ENCODE measurements around the gene PIK3AP1.

Gene PIK3AP1

DNA sequence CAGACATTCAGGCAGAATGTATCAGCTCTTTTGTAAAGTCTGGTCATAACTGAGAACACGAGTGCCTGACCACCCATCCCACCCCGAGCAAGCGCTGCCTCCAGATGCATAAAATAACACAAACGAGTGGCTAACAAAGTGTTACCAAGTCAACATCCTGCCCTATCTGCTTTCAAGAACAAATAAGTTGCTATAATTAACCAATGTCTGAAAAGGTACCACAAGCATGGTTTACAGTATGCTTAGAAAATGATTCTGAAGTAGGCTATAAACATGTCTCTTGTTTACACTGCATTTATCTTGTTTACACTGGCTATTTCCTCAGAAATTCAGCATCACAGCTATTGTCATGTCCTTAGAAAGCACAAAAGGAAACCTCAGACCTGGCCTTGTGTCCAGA, 49.5 kb downstream of the PIK3AP1 start:
- Mint-ChIP-seq H3K27me3 (ENCODE audit: low read depth, poor library complexity) (peaks cover 3% of the 10 kb centered on the region), H3K9me3 (no peaks in the 10 kb centered on the region), H3K27ac (no peak overlapping the region), H3K4me1 (peaks cover 57% of the 10 kb centered on the region), H3K36me3 (ENCODE audit: low read depth) (no peaks in the 10 kb centered on the region), H3K4me3 (no peak overlapping the region)
- DNase-seq = no peak
- TF ChIP-seq, protein P1, sequence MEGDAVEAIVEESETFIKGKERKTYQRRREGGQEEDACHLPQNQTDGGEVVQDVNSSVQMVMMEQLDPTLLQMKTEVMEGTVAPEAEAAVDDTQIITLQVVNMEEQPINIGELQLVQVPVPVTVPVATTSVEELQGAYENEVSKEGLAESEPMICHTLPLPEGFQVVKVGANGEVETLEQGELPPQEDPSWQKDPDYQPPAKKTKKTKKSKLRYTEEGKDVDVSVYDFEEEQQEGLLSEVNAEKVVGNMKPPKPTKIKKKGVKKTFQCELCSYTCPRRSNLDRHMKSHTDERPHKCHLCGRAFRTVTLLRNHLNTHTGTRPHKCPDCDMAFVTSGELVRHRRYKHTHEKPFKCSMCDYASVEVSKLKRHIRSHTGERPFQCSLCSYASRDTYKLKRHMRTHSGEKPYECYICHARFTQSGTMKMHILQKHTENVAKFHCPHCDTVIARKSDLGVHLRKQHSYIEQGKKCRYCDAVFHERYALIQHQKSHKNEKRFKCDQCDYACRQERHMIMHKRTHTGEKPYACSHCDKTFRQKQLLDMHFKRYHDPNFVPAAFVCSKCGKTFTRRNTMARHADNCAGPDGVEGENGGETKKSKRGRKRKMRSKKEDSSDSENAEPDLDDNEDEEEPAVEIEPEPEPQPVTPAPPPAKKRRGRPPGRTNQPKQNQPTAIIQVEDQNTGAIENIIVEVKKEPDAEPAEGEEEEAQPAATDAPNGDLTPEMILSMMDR (IDR thresholded peaks at IDR 0.05) = no peak

DNA sequence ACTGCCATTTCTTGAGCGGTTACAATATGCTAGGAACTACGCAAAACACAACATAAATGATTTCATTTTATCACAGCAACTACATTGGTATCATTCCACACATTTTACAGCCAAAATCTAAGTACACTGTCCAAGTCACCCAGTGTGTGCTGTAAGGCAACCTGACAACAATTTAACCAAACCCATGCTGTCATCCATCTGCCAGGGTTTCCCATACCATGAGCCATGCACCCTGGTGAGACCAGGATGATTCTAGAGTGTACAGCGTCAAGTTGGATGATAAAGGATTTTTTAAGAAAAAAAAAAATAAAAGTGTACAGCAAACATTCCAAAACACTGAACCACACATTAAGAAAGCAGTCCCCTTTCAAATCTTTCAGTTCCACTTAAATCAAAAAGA, 52.9 kb downstream of the PIK3AP1 start:
- no peaks in the 10 kb centered on the region for H3K9me3 Mint-ChIP-seq
- peaks cover 3% of the 10 kb centered on the region for H3K27me3 Mint-ChIP-seq (ENCODE audit: low read depth, poor library complexity)
- H3K27ac Mint-ChIP-seq = no peak overlapping the region
- H3K36me3 Mint-ChIP-seq (ENCODE audit: low read depth) = no peaks in the 10 kb centered on the region
- DNase-seq = no peak
- H3K4me1 Mint-ChIP-seq = peaks cover 28% of the 10 kb centered on the region
- TF ChIP-seq, protein P1 (IDR thresholded peaks at IDR 0.05) = no peak
- H3K4me3 Mint-ChIP-seq = no peak overlapping the region

DNA sequence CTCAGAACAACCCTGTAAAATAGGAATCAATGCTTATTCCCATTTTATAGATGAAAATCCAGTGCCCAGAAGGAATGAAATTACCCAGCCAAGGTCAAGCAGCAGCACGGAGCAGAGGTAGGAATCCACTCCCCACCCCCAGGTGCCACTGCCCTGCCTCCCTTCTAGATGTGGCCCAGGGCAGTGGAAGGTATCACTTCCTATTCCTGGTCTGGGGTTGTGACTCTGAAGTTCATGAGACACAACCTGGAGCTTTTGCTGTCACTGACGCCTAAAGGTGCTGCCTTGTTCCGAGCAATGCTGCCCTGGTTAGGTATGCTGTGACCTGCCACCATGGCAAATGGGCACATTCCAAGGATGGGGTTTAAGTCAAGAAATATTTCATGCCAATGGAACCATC, 53.6 kb downstream of the PIK3AP1 start:
- Mint-ChIP-seq H3K36me3 (ENCODE audit: low read depth) (no peaks in the 10 kb centered on the region), H3K4me1 (peaks cover 22% of the 10 kb centered on the region), H3K9me3 (no peaks in the 10 kb centered on the region), H3K4me3 (no peak overlapping the region), H3K27me3 (ENCODE audit: low read depth, poor library complexity) (peaks cover 3% of the 10 kb centered on the region), H3K27ac (no peak overlapping the region)
- no peak for DNase-seq
- TF ChIP-seq, protein P1 (IDR thresholded peaks at IDR 0.05) = no peak

DNA sequence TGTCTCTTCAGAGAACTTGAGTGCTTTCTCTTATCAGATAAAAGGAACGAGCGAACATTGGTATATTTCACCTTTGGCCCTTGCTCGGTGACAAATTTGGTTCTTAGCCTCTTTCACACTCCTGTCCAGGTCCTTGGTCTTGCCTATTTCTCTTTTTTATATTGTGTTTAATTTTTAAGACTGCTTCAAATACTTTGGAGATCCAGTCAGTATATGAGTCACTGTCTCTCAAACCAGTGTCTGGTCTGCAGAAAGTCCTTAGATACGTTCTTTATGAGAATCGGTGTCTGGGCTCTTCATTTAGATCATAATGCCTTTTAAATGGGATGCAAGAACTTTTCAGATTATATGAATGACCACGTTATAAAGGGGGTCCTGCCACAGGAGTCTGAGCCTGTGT, 55.0 kb downstream of the PIK3AP1 start:
- H3K27ac Mint-ChIP-seq = no peak overlapping the region
- peaks cover 3% of the 10 kb centered on the region for H3K27me3 Mint-ChIP-seq (ENCODE audit: low read depth, poor library complexity)
- H3K4me3 Mint-ChIP-seq = no peak overlapping the region
- H3K9me3 Mint-ChIP-seq = no peaks in the 10 kb centered on the region
- no peak for DNase-seq
- H3K4me1 Mint-ChIP-seq = peaks cover 7% of the 10 kb centered on the region
- H3K36me3 Mint-ChIP-seq (ENCODE audit: low read depth) = no peaks in the 10 kb centered on the region
- TF ChIP-seq, protein P1 (IDR thresholded peaks at IDR 0.05) = no peak

DNA sequence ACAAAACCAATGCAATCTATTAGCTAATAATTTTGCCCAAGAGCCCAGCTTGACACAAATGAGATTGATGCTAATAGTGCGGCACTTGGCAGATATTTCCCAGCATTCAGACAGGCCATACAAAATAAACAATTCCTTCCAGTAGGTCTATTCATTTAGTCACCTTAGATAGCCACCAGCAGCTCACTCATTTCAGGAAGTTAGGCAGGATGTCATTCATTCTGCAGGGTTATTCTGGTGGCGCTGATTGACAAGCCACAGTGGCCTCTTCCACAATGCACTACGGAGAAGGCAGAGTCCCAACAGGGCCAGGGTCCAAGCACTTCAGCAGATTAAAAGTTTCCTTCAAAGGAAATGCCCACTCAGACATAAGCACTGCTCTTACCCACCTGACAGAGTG, 55.8 kb downstream of the PIK3AP1 start:
- Mint-ChIP-seq H3K4me3 (no peak overlapping the region), H3K36me3 (ENCODE audit: low read depth) (no peaks in the 10 kb centered on the region), H3K9me3 (no peaks in the 10 kb centered on the region), H3K27ac (no peak overlapping the region), H3K27me3 (ENCODE audit: low read depth, poor library complexity) (peaks cover 3% of the 10 kb centered on the region), H3K4me1 (peaks cover 4% of the 10 kb centered on the region)
- no peak for DNase-seq
- TF ChIP-seq, protein P1 (IDR thresholded peaks at IDR 0.05) = no peak

DNA sequence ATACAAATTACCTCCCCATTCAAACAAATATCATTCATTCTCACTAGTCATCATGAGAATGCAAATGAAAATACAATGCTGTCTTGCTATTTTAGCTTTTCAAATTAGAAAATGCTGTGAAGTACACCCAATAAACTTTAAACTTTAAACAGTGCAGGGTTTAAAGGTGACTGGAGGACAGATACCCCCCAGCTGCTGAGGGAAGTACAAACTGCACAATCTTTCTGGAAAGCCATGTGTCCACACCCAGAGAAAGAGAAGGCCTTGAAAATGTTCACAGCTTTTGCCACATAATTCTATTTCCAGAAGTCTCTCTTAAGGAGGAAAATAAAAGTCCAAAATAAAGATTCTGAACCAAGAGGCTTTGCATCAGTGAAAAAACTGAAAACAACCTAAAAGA, 56.5 kb downstream of the PIK3AP1 start:
- Mint-ChIP-seq H3K27me3 (ENCODE audit: low read depth, poor library complexity) (peaks cover 3% of the 10 kb centered on the region), H3K36me3 (ENCODE audit: low read depth) (no peaks in the 10 kb centered on the region), H3K4me1 (peaks cover 3% of the 10 kb centered on the region), H3K4me3 (no peak overlapping the region), H3K27ac (no peak overlapping the region), H3K9me3 (no peaks in the 10 kb centered on the region)
- no peak for DNase-seq
- TF ChIP-seq, protein P1 (IDR thresholded peaks at IDR 0.05) = no peak

Data from nephron progenitor cell (in vitro differentiated cells).